KBM-7 (cell line): ENCODE results near the gene GPD1L.
"Not testable (repeated sequence)": the region's sequence is repeated elsewhere in the genome, so short reads cannot be mapped to it uniquely, and the experiment has no call there.

Source experiments
- DNase-seq: peaks from one replicate; pipeline ENCODE4 v3.0.0-alpha.2; 2015
- in situ Hi-C: fragments of 300-500 bp; cut with MboI; formaldehyde crosslinking; loops from 2 replicates; pipeline ENCODE4 v1.14.3; 2020; ENCODE audit warnings: low sequenced_read_pairs, low pct_unique_long_range_greater_than_20kb, mixed read lengths

GPD1L gene

DNA sequence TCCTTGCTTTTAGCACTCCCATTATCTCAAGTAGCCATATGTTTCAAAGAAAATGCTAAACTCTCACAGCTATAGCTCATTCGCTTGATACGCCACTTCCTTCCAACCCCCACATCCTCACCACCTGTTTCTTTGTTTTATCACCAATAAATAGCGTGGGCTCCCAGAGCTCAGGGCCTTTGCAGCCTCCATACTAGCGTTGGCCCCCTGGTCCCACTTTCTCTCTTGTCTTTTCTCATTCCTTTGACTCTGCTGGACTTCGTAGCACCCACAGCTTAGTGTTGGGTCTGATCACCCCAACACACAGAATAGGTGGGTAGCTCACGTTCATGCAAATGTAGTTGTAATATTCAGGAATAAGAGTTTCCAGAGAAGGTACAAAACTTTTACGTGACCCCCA is 4.1 kb upstream of the GPD1L start:
- no peak for DNase-seq
- in situ Hi-C loops: no loop called here

DNA sequence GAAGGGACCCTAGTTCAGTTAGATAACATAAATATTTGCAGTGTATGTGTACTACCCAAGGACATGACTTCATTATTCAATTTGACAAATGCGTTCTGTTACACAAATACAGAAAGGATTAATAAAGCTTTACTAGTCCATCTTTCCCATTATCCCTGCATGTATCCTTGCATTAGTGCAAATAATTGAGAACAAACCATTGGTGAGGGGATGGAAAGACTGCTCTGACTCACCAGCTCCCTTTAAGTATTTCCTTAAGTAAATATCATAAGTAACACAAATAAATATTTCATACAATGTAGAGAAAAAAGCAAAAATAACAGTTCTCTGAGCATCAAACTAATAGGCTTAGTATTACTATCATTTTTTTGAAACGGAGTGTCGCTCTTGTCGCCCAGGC is 1.9 kb upstream of the GPD1L start:
- in situ Hi-C loops: no loop called here

GRCh38 chr3:32105291-32106131 is 909 bp upstream of the GPD1L start:
- in situ Hi-C loops: no loop called here
- no peak for DNase-seq

More for the DNA sequence above, 1.9 kb upstream of the GPD1L start:
- DNase-seq: no peak

GRCh38 chr3:32106929-32107362 is 526 bp downstream of the GPD1L start:
- in situ Hi-C loops: no loop called here
- peak; percentile 50 for DNase-seq

DNA sequence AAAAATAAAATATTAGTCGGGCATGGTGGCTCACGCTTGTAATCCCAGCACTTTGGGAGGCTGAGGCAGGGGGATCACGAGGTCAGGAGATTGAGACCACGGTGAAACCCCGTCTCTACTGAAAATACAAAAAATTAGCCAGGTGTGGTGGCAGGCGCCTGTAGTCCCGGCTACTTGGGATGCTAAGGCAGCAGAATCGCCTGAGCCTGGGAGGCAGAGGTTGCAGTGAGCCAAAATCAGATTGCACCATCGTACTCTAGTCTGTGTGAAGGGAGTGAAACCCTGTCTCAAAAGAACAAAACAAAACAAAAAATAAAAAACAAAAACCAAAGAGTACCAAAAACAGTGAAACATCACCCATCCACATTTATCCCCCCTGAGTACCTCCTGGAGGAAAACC is 1.8 kb downstream of the GPD1L start:
- DNase-seq, in situ Hi-C loops: not testable (repeated sequence)

GRCh38 chr3:32109256-32109655 is 2.8 kb downstream of the GPD1L start:
- DNase-seq: no peak
- in situ Hi-C loops: no loop called here

DNA sequence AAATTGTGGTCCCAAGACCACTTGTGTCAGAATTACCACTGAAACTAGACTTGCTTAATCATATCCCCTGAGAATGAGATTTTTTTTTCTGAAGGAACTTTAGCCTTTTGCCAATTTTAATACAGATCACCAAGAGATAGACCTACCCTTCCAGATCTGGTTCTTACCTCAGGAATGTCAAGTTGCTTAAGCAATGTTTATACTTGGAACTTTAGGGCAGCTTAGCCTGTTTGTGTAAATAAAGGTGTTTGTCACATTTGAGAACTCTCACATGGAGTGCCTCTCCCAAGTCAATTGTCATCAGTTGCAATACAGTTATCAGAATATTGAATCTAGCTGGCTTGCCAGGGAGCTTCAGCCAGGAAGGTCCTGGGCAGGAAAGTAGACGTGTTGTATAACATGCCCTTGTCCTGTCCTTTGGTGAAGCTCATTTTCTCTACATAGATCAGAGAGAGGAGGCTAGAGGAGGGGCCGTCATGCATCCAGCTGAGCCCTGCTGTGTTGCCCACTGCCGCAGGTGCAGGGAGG is 3.9 kb downstream of the GPD1L start:
- DNase-seq: no peak
- in situ Hi-C loops: no loop called here

DNA sequence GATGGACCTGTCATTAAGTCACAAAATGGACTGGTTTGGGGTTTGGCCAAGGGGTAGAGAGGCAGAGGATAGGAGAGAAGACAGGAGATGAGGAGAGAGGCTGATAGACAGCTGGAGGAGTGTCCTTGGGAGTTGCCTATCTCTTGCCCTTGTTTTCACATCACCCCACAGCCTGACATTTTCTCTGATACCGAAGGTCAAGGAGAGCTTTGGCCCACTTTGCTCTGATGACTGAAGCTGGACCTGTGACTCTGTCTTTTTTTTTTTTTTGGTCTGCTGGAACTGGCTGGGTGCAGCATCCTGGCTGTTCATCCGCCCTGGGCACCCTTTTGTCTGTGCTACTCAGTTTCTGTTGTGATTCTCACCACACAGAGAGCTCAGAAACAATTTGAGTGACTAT is 5.1 kb downstream of the GPD1L start:
- in situ Hi-C loops: no loop called here
- DNase-seq: no peak

DNA sequence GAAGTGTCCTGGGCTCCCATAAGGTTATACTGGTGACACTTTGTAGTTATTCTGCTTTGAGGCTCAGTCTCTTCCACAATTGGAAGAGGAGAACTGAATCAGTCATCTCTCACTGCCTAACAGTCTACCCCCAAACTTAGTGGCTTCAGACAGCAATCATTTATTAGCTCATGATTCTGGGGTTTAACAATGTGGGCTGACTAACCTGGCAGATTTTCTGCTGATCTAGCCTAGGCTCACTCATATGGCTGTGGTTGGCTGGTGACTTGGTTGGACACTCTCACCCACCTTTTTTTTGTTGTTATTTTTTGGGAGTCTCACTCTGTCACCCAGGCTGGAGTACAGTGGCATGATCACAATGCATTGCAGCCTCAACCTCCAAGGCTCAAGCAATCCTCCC is 7.1 kb downstream of the GPD1L start:
- DNase-seq: no peak
- in situ Hi-C loops: no loop called here

- in situ Hi-C loops: no loop called here
- no peak for DNase-seq
Observed at GRCh38 chr3:32113981-32114545, 7.6 kb downstream of the GPD1L start.

DNA sequence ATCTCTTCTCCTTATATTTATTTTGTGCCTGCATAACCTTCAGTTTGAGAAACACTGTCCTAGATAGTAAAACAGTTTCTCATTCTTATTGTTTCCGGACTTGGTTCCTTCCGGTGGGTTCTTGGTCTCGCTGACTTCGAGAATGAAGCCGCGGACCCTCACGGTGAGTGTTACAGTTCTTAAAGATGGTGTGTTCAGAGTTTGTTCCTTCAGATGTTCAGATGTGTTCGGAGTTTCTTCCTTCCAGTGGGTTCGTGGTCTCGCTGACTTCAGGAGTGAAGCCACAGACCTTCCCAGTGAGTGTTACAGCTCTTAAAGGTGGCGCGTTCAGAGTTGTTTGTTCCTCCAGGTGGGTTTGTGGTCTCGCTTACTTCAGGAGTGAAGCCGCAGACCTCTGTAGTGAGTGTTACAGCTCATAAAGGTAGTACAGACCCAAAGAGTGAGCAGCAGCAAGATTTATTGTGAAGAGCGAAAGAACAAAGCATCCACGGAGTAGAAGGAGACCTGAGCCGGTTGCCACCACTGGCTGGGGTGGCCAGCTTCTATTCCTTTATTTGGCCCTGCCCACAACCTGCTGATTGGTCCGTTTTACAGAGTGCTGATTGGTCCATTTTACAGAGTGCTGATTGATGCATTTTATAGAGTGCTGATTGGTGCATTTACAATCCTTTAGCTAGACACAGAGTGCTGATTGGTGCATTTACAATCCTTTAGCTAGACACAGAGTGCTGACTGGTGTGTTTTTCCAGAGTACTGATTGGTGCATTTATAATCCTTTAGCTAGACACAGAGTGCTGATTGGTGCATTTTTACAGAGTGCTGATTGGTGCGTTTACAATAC is 8.3 kb downstream of the GPD1L start:
- in situ Hi-C loops, DNase-seq: not testable (repeated sequence)

DNA sequence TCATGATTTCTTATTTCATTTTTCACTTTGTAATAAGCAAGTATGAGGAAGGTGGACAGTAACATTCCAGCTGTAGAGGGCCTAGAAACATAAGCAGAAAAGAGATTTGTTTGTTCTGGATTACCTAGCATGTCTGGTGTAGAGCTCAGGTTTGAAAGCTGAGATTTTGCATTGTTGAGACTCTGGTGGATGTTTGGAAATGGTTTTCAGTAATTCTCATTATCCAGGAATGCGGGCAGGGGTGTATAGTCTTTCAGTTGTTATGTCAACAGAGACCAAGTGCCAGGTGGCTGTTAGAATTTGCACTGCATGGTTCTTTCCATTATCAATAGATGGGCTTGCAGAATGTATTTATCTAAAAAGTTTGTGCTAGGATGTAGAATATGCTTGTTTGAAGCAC is 10.9 kb downstream of the GPD1L start:
- in situ Hi-C loops: no loop called here
- no peak for DNase-seq

DNA sequence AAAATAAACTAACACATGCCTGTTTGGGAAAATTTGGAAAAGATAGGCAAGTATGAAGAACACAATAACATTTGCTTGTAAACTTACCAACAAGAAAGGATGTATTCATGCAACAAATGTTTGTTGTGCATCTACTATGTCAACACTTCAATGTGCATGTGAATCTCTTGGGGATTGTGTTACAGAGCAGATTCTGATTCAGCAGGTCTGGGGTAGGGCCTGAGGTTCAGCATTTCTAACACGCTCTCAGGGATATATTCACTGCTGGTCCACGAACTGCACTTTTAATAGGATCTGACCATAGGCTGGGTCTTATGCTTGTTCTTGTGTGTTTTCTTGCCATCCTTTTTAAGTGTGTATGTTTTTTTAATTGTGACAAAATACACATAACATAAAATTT is 11.8 kb downstream of the GPD1L start:
- DNase-seq: no peak
- in situ Hi-C loops: no loop called here

- peak; percentile 59 for DNase-seq
- in situ Hi-C loops: no loop called here
Observed at GRCh38 chr3:32120471-32120870, 14.1 kb downstream of the GPD1L start.

GRCh38 chr3:32121137-32121536 is 14.7 kb downstream of the GPD1L start:
- no peak for DNase-seq

GRCh38 chr3:32123620-32124019 is 17.2 kb downstream of the GPD1L start:
- in situ Hi-C loops: no loop called here

More at GRCh38 chr3:32121137-32121536, 14.7 kb downstream of the GPD1L start:
- in situ Hi-C loops: no loop called here

DNA sequence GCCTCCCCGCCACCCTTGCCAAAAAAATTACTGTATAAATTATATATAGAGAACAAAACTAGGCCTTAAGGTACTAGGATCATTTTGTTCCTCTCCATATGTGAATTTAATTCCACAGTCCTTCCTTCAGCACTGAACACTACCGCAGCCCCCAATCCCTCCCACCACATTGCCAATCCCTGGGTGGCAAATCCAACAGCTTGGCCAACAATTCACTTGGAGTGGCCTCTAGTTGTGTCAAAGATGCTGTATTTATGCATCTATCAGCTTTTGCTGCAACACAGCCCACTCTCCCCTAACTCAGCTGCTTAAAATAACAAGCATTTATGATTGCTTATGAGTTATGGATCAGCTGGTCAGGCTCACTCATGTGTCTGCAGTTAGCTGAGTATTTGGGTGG is 18.6 kb downstream of the GPD1L start:
- in situ Hi-C loops: no loop called here
- DNase-seq: no peak

More at GRCh38 chr3:32123620-32124019, 17.2 kb downstream of the GPD1L start:
- no peak for DNase-seq

DNA sequence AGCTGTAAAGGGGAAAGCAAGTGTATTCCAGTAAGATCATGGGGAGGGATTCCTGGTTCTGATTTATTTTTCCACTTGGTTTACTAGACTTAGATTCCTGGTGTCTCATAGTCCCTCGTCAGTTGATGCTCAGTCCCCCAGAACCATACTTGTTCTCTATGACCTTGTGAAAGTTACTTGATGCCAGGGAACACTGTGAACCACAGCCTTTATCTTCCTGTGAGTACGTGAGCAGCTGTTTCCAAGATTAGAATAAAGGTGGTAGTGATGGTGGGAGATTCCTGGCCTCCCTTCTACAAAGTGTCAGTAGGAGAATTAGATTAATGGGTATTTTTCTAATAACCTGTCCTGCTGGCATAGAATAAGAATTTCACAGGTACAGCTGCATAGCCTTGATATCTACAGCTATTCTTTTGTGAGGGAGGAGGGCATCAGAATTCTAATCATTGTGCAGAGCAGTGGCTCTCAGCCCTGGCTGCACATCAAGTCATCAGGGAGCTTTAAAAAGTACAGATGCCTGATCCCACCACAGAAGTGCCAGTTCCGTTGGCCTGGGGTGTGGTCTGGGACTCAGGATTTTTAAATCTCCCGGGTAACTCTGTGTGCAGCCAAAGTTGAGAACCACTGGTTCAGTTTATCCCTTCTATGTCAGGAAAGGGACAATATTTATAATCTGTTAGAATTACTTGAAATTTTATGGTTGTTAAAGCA is 20.0 kb downstream of the GPD1L start:
- in situ Hi-C loops: no loop called here
- no peak for DNase-seq

- in situ Hi-C loops: no loop called here
- no peak for DNase-seq
Observed at GRCh38 chr3:32127219-32127826, 20.9 kb downstream of the GPD1L start.
